GM18951 (cell line): ENCODE measurements around the gene MYOM3.

Experiments
- POLR2A ChIP-seq: IDR thresholded peaks from 4 replicates; pipeline ENCODE4 v1.6.1; 2011; ENCODE audit warnings: mild to moderate bottlenecking; ENCODE audit not compliant: insufficient read length, insufficient read depth; ENCODE audit errors: extremely low read depth
- in situ Hi-C: fragments of 300-500 bp; cut with MboI; formaldehyde crosslinking; loops from one replicate; pipeline ENCODE4 v1.12.0; 2022; ENCODE audit warnings: low sequenced_read_pairs, mixed read lengths, inconsistent platforms; ENCODE audit not compliant: unreplicated experiment

MYOM3 gene

GRCh38 chr1:24111996-24112779 lies at the start of gene MYOM3:
Gene MYOM3 (minus strand): TSS chr1:24112135. CDS start chr1:24108636, 3,499 bp downstream.
- no peak for TF ChIP-seq POLR2A
- in situ Hi-C loops = no loop called here

- in situ Hi-C loops = no loop called here
- TF ChIP-seq POLR2A = no peak
Observed at GRCh38 chr1:24161270-24161669, 49.3 kb upstream of the MYOM3 start.

GRCh38 chr1:24159366-24159765 lies 47.4 kb upstream of the MYOM3 start:
- no peak for TF ChIP-seq POLR2A
- in situ Hi-C loops = no loop called here

- TF ChIP-seq POLR2A = no peak
- in situ Hi-C loops = no loop called here
Observed at GRCh38 chr1:24157918-24158481, 46.1 kb upstream of the MYOM3 start.

DNA sequence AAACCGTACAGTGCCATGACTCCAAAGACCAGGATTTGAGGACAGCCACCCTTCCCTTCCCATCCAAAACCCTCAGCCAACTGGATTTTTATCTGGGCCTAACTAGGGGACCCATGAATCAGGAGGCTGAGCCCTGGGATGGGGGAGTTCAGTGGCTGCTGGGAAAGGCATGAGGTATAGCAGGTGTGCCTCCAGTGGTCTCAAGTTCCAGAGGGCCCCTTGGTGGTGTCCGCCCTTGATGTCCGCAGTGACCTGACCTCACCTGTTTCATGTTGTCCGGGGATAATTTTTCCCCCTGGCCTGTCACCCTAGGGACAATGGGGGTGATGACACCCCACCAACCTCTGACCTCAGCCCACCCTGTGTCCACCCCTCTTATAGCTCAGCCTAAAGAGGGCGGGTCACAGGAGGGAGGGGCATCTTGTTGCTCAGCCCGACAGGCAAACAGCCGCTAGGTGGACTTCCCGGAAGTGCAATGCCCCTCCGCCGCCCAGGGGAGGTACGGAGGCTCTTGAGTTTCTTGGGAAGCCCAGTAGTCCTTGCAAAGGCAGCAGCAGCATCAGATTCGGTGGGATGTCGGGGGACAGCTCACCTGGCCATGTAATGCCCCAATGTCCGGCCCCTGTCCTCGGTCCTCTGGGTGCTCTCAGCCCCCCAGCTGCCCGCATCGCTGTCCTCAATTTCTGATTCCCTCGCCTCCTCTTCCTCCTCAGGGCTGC lies 44.8 kb upstream of the MYOM3 start:
- TF ChIP-seq POLR2A = no peak
- in situ Hi-C loops = no loop called here

DNA sequence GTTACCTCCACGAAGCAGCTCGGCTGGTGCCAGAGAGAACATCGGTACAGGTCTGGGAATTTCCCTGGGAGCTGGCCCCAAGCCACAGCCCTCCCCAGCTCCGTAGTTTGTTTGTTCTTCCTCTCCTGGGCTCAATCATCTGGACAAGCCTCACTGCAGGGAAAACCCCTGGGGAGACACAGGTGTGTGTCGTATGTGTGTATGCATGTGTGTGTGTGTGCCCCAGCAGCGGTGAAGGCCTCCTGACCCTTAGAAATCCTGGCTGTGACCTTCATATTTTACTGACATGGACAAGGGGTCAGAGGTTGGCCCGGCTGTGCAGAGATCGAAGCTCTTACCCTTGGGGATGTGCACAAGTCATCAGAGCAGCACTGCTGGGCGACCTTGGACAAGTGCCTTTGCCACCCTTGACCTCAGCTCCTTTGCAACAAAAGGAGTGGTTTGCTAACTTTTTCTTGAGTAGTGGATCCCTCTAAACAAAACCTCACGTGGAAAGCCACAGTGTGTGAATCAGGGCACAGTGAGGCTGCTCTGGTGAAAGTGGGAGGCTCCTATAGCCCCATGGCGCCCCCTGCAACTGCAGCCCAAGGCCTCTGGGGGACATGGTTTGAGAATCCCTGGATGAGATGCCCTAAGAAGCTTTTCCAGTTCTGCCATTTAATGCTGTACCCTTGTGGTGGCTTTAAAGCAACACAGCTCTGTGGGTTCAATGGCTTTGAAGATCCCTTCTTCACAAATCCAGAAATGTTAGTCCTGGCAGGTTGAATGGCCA lies 43.3 kb upstream of the MYOM3 start:
- in situ Hi-C loops = no loop called here
- TF ChIP-seq POLR2A = no peak

- no peak for TF ChIP-seq POLR2A
- in situ Hi-C loops = no loop called here
Observed at GRCh38 chr1:24154215-24154614, 42.3 kb upstream of the MYOM3 start.

DNA sequence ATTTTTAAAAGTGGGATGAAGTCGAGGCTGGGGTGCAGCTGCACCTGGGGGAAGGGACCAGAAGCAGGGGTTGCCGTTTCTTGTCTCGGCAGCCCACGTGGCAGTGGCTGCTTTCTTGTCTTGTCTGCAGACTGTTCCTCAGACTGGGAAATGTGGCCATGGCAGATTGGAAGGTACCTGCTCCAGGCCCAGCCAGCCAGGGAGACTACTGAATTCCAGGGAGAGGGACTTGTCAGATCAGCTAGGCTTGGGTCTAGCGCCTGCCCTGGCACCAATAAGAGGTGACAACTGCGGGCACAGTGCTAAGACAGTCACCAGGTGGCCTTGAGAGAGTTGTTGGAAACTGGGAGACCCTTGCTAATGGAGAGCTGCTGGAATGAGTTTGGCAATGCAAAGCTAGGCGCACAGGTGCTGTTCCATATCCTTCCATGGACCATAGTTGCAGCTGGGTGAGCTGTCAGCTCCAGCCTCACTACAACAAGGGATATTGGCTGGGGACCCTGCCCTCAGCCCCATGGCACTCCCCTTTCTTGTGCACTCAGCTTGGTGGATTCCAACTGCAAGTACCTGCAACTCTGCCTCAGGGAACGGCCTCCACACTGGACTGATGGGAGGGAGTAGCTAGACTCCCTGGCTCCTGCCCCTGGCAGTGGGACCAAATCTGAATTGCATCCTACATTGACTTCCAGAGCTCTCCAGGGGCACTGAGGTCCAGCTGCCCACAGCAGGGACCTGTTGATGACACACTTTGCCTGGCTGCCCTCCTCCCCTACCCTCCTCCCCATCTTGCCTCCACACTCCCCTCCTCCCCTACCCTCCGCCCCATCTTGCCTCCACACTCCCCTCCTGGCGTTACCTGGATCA lies 40.9 kb upstream of the MYOM3 start:
- in situ Hi-C loops = no loop called here
- no peak for TF ChIP-seq POLR2A

- in situ Hi-C loops = no loop called here
- no peak for TF ChIP-seq POLR2A
Observed at GRCh38 chr1:24151175-24151533, 39.2 kb upstream of the MYOM3 start.

DNA sequence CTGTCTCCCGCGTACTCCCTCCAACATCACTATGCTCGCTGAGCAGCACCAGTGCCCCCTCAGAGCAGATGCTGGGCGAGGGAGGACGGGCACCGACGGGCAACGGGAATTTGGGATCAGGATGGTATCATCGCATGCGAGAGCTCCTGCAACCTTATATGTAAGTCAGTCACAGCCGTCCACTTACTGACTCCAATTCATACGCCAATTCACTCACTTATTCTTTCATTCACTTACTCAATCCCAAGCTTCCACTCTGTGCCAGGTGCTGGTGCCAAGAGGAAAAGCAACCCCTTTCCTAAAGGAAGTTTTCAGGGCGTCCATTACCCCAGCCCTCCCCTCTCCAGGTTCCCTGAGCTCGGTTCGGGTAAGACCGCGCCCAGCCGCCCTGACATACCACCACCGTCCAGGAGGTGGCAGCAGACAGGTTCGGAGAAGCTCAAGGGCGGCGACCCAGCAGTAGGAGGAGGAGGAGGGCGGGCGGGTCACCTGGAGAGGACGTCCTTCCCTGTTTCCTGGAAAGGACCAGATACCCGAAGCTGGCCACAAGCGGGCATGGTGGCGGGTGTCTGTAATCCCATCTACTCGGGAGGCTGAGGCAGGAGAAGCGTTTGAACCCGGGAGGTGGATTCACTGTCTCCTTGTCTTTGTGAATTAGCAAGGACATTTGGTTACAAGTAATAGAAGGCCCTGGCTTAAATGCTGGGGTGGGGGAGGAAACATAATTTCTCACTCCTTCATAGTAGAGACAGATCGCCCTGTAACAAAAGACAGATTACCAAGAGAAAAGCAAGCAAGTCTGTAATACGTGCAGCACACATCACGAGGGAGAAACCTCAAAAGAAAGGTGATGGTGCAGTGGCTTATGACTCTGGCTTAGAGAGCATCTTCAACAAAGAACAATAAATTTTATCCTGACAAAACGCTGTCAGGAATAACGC lies 38.6 kb upstream of the MYOM3 start:
- no peak for TF ChIP-seq POLR2A
- in situ Hi-C loops = no loop called here

DNA sequence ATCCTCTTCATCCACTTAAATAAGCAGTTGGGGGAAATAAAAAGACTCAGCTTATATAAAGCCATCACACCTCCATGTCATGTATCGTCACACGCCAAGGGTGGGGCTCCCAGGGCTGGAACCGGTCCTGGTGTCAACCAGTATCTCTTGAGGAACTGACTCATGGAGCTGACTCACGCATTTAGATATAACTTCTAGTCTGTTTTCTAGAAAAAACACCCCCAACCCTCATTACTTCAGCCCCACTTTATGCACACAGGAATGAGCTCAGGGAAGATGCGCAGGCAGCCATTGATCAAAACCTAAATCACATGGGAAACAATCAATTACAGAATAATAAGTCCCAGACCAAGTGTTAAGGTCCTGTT lies 37.9 kb upstream of the MYOM3 start:
- in situ Hi-C loops = no loop called here
- no peak for TF ChIP-seq POLR2A
